ENCODE results near the gene NBEAL2. TPM values are rescaled to one million over a fixed set of nuclear protein-coding genes. Genes with fewer than 3 reads are reported as not detected.
A peak's percentile ranks its signal among the peaks of the same experiment; 100 is the strongest.

Gene NBEAL2
- total and polyA plus RNA-seq, 10 donors: 44.0 to 271 (median 129) TPM

GRCh38 chr3:46943237-46944187, 36.0 kb upstream of the NBEAL2 start:
- H3K4me1 ChIP-seq: peaks cover 35 to 96% (median 75%) of the 10 kb centered on the region in 6 donors
- no peak overlapping the region for H3K4me3 ChIP-seq
- no peak for TF ChIP-seq POLR2A (IDR thresholded peaks at IDR 0.05)
- intact Hi-C loops (cut with DNase I; ENCODE audit: low total_unique reads): no loop called here
- H3K9me3 ChIP-seq: no peaks in the 10 kb centered on the region
- no peaks in the 10 kb centered on the region for H3K27me3 ChIP-seq (replicated peaks in 1 of 7)
- peaks cover 0 to 52% (median 17%) of the 10 kb centered on the region in 6 donors for H3K36me3 ChIP-seq
- peak; percentile 47 for DNase-seq
- H3K27ac ChIP-seq: peak overlapping the region in 4 of 8 donors; percentile 1 to 91 (median 36)
- 73 to 81% (median 75%) methylated on average over 12 of the region's 12 CpGs for WGBS, 5 donors

- H3K4me3 ChIP-seq: no peak overlapping the region
- DNase-seq: peak; percentile 62
- H3K4me1 ChIP-seq: peaks cover 37 to 96% (median 75%) of the 10 kb centered on the region in 6 donors
- H3K27ac ChIP-seq: peak overlapping the region in 3 of 8 donors; percentile 1 to 91 (median 58)
- WGBS, 5 donors: 90 to 93% (median 91%) methylated on average over 8 of the region's 8 CpGs
- H3K27me3 ChIP-seq (replicated peaks in 1 of 7): no peaks in the 10 kb centered on the region
- no peaks in the 10 kb centered on the region for H3K9me3 ChIP-seq
- intact Hi-C loops (cut with DNase I; ENCODE audit: low total_unique reads): no loop called here
- H3K36me3 ChIP-seq: peaks cover 0 to 46% (median 17%) of the 10 kb centered on the region in 6 donors
- TF ChIP-seq CTCF (IDR thresholded peaks at IDR 0.05 in 8 of 11, conservative IDR thresholded peaks at IDR 0.05 in 3 of 11) (no peak), POLR2AphosphoS5 (IDR thresholded peaks at IDR 0.05) (no peak), POLR2A (IDR thresholded peaks at IDR 0.05) (no peak)
Observed at GRCh38 chr3:46944191-46944590, 35.3 kb upstream of the NBEAL2 start.

GRCh38 chr3:46946416-46946815, 33.0 kb upstream of the NBEAL2 start:
- no peak overlapping the region for H3K4me3 ChIP-seq
- peaks cover 54 to 100% (median 85%) of the 10 kb centered on the region in 6 donors for H3K4me1 ChIP-seq
- peaks cover 0 to 27% (median 0%) of the 10 kb centered on the region in 6 donors for H3K36me3 ChIP-seq
- TF ChIP-seq POLR2A (IDR thresholded peaks at IDR 0.05) (no peak), POLR2AphosphoS5 (IDR thresholded peaks at IDR 0.05) (peak in 1 of 3 donors; percentile 35), CTCF (IDR thresholded peaks at IDR 0.05 in 8 of 11, conservative IDR thresholded peaks at IDR 0.05 in 3 of 11) (no peak)
- intact Hi-C loops (cut with DNase I; ENCODE audit: low total_unique reads): no loop called here
- no peaks in the 10 kb centered on the region for H3K9me3 ChIP-seq
- DNase-seq: peak; percentile 74
- 85 to 92% (median 92%) methylated on average over 6 of the region's 6 CpGs for WGBS, 5 donors
- no peaks in the 10 kb centered on the region for H3K27me3 ChIP-seq (replicated peaks in 1 of 7)
- H3K27ac ChIP-seq: peak overlapping the region in 7 of 8 donors; percentile 43 to 91 (median 78)

GRCh38 chr3:46946856-46947545, 32.5 kb upstream of the NBEAL2 start:
- H3K36me3 ChIP-seq: peaks cover 0 to 21% (median 0%) of the 10 kb centered on the region in 6 donors
- TF ChIP-seq CTCF (IDR thresholded peaks at IDR 0.05 in 8 of 11, conservative IDR thresholded peaks at IDR 0.05 in 3 of 11) (no peak), POLR2AphosphoS5 (IDR thresholded peaks at IDR 0.05) (peak; percentile 66 to 77 (median 69))
- intact Hi-C loops (cut with DNase I; ENCODE audit: low total_unique reads): no loop called here
- H3K4me1 ChIP-seq: peaks cover 54 to 100% (median 89%) of the 10 kb centered on the region in 6 donors
- WGBS, 5 donors: 21 to 35% (median 24%) methylated on average over 6 to 7 of the region's 7 CpGs
- no peaks in the 10 kb centered on the region for H3K27me3 ChIP-seq (replicated peaks in 1 of 7)
- peak overlapping the region; percentile 1 to 91 (median 80) for H3K27ac ChIP-seq
- no peaks in the 10 kb centered on the region for H3K9me3 ChIP-seq
- DNase-seq: peak; percentile 86
- peak overlapping the region in 1 of 8 donors; percentile 35 for H3K4me3 ChIP-seq

Measured in spleen (tissue), 11 donors.